Suprapubic skin (tissue), 4 donors: Measurements from ENCODE around the gene OR3A2.

Source experiments
- POLR2A ChIP-seq, 2 donors: fragments of 450-650 bp; IDR thresholded peaks; one replicate each; pipeline ENCODE4 v1.6.1; 2017; ENCODE audit warnings: antibody characterized with exemption in 2 of 2, mild to moderate bottlenecking in 2 of 2, moderate library complexity in 2 of 2
- POLR2AphosphoS5 ChIP-seq, 3 donors: sonication (generic); formaldehyde crosslinking; IDR thresholded peaks; one replicate each; pipeline ENCODE4 v1.6.1; 2017; ENCODE audit warnings: antibody characterized with exemption in 3 of 3
- TF ChIP-seq, protein P1 (sequence below), 2 donors: fragments of 200-600 bp in 1 of 2; fragments of 450-650 bp in 1 of 2; sonication (generic) in 1 of 2; IDR thresholded peaks; one replicate each; pipeline ENCODE4 v1.5.1; 2016 to 2019; ENCODE audit warnings: antibody characterized with exemption in 2 of 2, mild to moderate bottlenecking in 1 of 2, moderate library complexity in 1 of 2

- TF ChIP-seq, protein P1, sequence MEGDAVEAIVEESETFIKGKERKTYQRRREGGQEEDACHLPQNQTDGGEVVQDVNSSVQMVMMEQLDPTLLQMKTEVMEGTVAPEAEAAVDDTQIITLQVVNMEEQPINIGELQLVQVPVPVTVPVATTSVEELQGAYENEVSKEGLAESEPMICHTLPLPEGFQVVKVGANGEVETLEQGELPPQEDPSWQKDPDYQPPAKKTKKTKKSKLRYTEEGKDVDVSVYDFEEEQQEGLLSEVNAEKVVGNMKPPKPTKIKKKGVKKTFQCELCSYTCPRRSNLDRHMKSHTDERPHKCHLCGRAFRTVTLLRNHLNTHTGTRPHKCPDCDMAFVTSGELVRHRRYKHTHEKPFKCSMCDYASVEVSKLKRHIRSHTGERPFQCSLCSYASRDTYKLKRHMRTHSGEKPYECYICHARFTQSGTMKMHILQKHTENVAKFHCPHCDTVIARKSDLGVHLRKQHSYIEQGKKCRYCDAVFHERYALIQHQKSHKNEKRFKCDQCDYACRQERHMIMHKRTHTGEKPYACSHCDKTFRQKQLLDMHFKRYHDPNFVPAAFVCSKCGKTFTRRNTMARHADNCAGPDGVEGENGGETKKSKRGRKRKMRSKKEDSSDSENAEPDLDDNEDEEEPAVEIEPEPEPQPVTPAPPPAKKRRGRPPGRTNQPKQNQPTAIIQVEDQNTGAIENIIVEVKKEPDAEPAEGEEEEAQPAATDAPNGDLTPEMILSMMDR (IDR thresholded peaks at IDR 0.05), result no peak
- TF ChIP-seq POLR2A (IDR thresholded peaks at IDR 0.05) (no peak), POLR2AphosphoS5 (IDR thresholded peaks at IDR 0.05) (no peak)
Measured at GRCh38 chr17:3433741-3434140, 47.6 kb upstream of the OR3A2 start, which contains the start of gene OR1E2.
